SK-N-SH (cell line): Measurements from ENCODE around the gene TXNDC16.

ENCODE experiments used
- EP300 ChIP-seq, 2 experiments: IDR thresholded peaks; 2 replicates each; pipeline versions ENCODE4 v1.4.0 to v1.6.1; 2012; ENCODE audit warnings: borderline replicate concordance in 1 of 2, low read depth in 1 of 2, low read length in 1 of 2
- JUND ChIP-seq: IDR thresholded peaks from 2 replicates; pipeline ENCODE4 v1.4.0; 2012
- POLR2AphosphoS5 ChIP-seq: IDR thresholded peaks from 2 replicates; pipeline ENCODE4 v1.6.1; 2012; ENCODE audit warnings: low read depth, low read length
- SIN3A ChIP-seq: IDR thresholded peaks from 2 replicates; pipeline ENCODE4 v1.6.1; 2012; ENCODE audit warnings: low read depth, mild to moderate bottlenecking, low read length, moderate library complexity, borderline replicate concordance
- YY1 ChIP-seq: IDR thresholded peaks from 2 replicates; pipeline ENCODE4 v1.4.0; 2012; ENCODE audit warnings: low read depth, mild to moderate bottlenecking
- TF ChIP-seq, protein P1 (sequence below): fragments of 200-600 bp; sonication (generic); IDR thresholded peaks from 2 replicates; pipeline ENCODE4 v1.6.1; 2017; ENCODE audit warnings: antibody characterized with exemption, mild to moderate bottlenecking, moderate library complexity
- TF ChIP-seq, protein P2 (sequence below): IDR thresholded peaks from 2 replicates; pipeline ENCODE4; 2012
- TF ChIP-seq, protein P3 (sequence below): IDR thresholded peaks from 2 replicates; pipeline ENCODE4 v1.4.0; 2012; ENCODE audit warnings: low read depth

DNA sequence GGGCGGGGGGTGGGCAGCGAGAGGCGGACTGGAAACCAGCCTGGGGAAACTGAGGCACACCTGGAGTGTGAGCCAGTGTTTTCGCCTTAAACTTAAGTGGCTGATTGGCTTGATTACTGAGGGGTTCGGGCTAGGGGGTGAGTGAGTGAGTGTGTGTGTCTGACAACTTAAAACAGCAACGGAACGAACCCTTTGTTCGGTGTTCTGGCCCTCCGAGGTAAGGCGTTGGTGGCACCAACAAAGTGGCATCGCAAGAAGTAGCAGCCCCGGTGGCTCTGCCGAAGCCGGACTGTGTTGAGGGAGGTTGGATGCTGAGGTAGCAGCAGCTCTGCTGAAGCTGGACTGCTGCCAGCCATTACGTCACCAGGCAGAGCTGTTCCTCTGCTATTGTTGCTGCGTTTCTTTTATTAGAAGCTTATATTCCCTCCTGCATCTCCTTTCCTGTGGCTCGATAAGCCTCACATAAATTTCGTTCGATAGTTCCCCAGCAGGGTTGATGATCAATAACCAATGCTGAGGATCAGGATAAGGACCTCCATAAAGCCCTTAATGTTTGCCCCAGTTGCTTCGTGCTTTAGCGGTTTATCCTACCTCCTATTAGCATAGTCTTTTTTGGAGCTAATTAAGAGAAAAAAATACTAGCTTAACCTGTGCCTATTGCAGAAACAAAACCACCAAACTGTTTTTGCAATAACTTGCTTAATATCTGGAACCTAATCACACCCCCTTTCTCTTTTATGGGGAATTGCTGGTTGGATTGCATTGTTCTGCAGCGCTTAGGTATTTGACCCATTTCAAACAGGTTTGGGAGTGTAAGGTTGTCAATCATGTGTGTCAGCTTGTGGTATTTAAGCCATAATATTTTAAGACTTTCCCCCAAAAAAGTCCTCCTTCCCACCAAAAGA lies 1.6 kb upstream of the TXNDC16 start:
- TF ChIP-seq YY1 (no peak), SIN3A (0 out of 2 replicates have a peak, but pooled peaks have one; percentile 13), POLR2AphosphoS5 (no peak), JUND (no peak), EP300 (IDR thresholded peaks at IDR 0.05; ENCODE audit: borderline replicate concordance in 1 of 2, low read depth in 1 of 2, low read length in 1 of 2) (peak in 1 of 2 experiments; percentile 8; a peak in 1 of 4 replicates)
- TF ChIP-seq, protein P1, sequence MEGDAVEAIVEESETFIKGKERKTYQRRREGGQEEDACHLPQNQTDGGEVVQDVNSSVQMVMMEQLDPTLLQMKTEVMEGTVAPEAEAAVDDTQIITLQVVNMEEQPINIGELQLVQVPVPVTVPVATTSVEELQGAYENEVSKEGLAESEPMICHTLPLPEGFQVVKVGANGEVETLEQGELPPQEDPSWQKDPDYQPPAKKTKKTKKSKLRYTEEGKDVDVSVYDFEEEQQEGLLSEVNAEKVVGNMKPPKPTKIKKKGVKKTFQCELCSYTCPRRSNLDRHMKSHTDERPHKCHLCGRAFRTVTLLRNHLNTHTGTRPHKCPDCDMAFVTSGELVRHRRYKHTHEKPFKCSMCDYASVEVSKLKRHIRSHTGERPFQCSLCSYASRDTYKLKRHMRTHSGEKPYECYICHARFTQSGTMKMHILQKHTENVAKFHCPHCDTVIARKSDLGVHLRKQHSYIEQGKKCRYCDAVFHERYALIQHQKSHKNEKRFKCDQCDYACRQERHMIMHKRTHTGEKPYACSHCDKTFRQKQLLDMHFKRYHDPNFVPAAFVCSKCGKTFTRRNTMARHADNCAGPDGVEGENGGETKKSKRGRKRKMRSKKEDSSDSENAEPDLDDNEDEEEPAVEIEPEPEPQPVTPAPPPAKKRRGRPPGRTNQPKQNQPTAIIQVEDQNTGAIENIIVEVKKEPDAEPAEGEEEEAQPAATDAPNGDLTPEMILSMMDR: peak; percentile 12; the same call in 1 of the 2 replicates
- TF ChIP-seq, protein P2, sequence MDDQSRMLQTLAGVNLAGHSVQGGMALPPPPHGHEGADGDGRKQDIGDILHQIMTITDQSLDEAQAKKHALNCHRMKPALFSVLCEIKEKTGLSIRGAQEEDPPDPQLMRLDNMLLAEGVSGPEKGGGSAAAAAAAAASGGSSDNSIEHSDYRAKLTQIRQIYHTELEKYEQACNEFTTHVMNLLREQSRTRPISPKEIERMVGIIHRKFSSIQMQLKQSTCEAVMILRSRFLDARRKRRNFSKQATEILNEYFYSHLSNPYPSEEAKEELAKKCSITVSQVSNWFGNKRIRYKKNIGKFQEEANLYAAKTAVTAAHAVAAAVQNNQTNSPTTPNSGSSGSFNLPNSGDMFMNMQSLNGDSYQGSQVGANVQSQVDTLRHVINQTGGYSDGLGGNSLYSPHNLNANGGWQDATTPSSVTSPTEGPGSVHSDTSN: no peak
- TF ChIP-seq, protein P3, sequence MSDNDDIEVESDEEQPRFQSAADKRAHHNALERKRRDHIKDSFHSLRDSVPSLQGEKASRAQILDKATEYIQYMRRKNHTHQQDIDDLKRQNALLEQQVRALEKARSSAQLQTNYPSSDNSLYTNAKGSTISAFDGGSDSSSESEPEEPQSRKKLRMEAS: no peak
